Neural progenitor cell (in vitro differentiated cells): Measurements from ENCODE around the gene MSX2.

Experiments used
- CTCF ChIP-seq: fragments of 200-600 bp; sonication (generic); IDR thresholded peaks from 2 replicates; pipeline ENCODE4 v1.5.1; 2017; ENCODE audit warnings: antibody characterized with exemption, mild to moderate bottlenecking
- EZH2 ChIP-seq: fragments of 200-600 bp; sonication (generic); IDR thresholded peaks from 2 replicates; pipeline ENCODE4 v1.6.1; 2017; ENCODE audit warnings: antibody characterized with exemption, mild to moderate bottlenecking, moderate library complexity
- EZH2phosphoT487 ChIP-seq: fragments of 200-600 bp; sonication (generic); IDR thresholded peaks from 2 replicates; pipeline ENCODE4 v1.6.1; 2017; ENCODE audit warnings: antibody characterized with exemption

- peak; percentile 46 for TF ChIP-seq CTCF
- TF ChIP-seq EZH2phosphoT487: no peak
- TF ChIP-seq EZH2: no peak
These were observed 30.7 kb downstream of the MSX2 start for GRCh38 chr5:174755106-174755505.
